Measurements from ENCODE around the gene TAF11L9.
"Not testable (repeated sequence)": the region's sequence is repeated elsewhere in the genome, so short reads cannot be mapped to it uniquely, and the experiment has no call there.

TAF11L9 gene

GRCh38 chr5:17604951-17605350, 10.8 kb upstream of the TAF11L9 start:
- TF ChIP-seq, protein P1, sequence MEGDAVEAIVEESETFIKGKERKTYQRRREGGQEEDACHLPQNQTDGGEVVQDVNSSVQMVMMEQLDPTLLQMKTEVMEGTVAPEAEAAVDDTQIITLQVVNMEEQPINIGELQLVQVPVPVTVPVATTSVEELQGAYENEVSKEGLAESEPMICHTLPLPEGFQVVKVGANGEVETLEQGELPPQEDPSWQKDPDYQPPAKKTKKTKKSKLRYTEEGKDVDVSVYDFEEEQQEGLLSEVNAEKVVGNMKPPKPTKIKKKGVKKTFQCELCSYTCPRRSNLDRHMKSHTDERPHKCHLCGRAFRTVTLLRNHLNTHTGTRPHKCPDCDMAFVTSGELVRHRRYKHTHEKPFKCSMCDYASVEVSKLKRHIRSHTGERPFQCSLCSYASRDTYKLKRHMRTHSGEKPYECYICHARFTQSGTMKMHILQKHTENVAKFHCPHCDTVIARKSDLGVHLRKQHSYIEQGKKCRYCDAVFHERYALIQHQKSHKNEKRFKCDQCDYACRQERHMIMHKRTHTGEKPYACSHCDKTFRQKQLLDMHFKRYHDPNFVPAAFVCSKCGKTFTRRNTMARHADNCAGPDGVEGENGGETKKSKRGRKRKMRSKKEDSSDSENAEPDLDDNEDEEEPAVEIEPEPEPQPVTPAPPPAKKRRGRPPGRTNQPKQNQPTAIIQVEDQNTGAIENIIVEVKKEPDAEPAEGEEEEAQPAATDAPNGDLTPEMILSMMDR (conservative IDR thresholded peaks at IDR 0.05; ENCODE audit: low read depth): no peak
- CTCF ChIA-PET: no interaction called here
- H3K27ac ChIP-seq: no peak overlapping the region
- DNase-seq (ENCODE audit: low spot score): no peak
- POLR2A ChIA-PET (ENCODE audit: low non-redundant PET): no interaction called here

- H3K27ac ChIP-seq; DNase-seq (ENCODE audit: low spot score); CTCF ChIA-PET; POLR2A ChIA-PET (ENCODE audit: low non-redundant PET): not testable (repeated sequence)
These were observed 9.7 kb upstream of the TAF11L9 start, which contains the start of gene TAF11L11 for GRCh38 chr5:17603880-17604279. Gene TAF11L11 (plus strand): TSS chr5:17604183.

- POLR2A ChIA-PET (ENCODE audit: low non-redundant PET); CTCF ChIA-PET; DNase-seq (ENCODE audit: low spot score); H3K27ac ChIP-seq: not testable (repeated sequence)
These were observed 3.5 kb upstream of the TAF11L9 start, which contains the start of gene TAF11L10 for GRCh38 chr5:17597728-17598127. Gene TAF11L10 (minus strand): TSS chr5:17597828.

DNA sequence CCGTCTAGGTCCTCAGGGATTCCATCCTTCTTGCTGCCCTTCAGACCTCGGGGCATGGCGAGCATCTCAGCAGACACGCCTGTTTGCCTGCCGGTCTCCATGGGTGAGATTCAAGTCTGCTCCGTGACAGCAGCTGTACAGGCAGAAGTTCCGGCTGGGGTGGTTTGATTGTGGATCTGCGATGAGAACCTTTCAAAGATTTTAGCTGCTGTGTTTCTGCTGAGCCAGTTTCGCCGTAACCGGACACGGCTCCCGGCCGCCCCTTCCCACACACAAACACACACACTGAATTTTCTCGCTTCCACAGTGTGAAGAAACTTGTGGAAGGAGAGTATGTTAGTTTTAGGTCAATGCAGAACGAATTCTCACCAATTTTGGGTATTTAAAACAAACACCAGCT, 3.3 kb downstream of the TAF11L9 start, which contains the start of gene TAF11L8:
TSS of gene TAF11L8 (minus strand) at position 101 of the 400 bp plus-strand sequence.
- H3K27ac ChIP-seq; POLR2A ChIA-PET (ENCODE audit: low non-redundant PET); DNase-seq (ENCODE audit: low spot score); CTCF ChIA-PET: not testable (repeated sequence)

DNA sequence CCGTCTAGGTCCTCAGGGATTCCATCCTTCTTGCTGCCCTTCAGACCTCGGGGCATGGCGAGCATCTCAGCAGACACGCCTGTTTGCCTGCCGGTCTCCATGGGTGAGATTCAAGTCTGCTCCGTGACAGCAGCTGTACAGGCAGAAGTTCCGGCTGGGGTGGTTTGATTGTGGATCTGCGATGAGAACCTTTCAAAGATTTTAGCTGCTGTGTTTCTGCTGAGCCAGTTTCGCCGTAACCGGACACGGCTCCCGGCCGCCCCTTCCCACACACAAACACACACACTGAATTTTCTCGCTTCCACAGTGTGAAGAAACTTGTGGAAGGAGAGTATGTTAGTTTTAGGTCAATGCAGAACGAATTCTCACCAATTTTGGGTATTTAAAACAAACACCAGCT, 8.5 kb downstream of the TAF11L9 start, which contains the start of gene TAF11L7:
TSS of gene TAF11L7 (minus strand) at position 101 of the 400 bp plus-strand sequence.
- CTCF ChIA-PET; H3K27ac ChIP-seq; DNase-seq (ENCODE audit: low spot score); POLR2A ChIA-PET (ENCODE audit: low non-redundant PET): not testable (repeated sequence)

Measured in RWPE1 (cell line).